ENCODE results near the gene PPA1. TPM values are rescaled to one million over a fixed set of nuclear protein-coding genes. Genes with fewer than 3 reads are reported as not detected.

PPA1 gene
- total and polyA plus RNA-seq, 3 experiments from 2014 or later, result 122 to 368 (median 358) TPM

DNA sequence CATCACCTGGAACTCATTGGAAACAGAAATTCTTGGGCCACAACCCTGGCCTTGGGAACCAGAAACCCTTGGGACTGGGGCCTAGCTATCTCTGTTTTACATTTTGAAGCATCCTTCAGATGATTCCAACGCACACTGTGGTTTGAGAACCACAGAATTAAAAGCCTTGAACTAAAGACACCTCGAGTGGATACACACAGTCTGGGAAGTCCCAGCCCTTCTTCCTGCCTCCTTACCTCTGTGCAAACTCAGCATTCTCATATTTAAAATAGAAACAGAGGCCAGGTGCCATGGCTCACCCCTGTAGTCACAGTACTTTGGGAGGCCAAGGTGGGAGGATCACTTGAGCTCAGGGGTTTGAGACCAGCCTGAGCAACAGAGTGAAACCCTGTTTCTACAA is 37.7 kb upstream of the PPA1 start:
- no peaks in the 10 kb centered on the region for H3K9me3 Mint-ChIP-seq
- no peak for DNase-seq
- ChIA-PET CTCF (interaction anchor here (2.9 kb wide), 1 partner anchor 93 kb away, joined by 13 read pairs; no protein-coding TSS in a partner anchor), POLR2A (no interaction called here)
- peaks cover 0 to 6% of the 10 kb centered on the region in 2 donors for H3K27me3 Mint-ChIP-seq
- Histone ChIP-seq H3K9me3 (ENCODE audit: low read length) (no peaks in the 10 kb centered on the region), H3K36me3 (ENCODE audit: insufficient read depth, low read length) (no peaks in the 10 kb centered on the region), H3K27me3 (ENCODE audit: insufficient read depth, low read length, poor library complexity, severe bottlenecking) (no peaks in the 10 kb centered on the region), H3K27ac (ENCODE audit: low read depth, low read length) (no peak overlapping the region), H3K4me1 (ENCODE audit: insufficient read depth, low read length) (no peaks in the 10 kb centered on the region), H3K4me3 (ENCODE audit: low read length) (no peak overlapping the region)
- H3K4me1 Mint-ChIP-seq, result peaks cover 8 to 11% (median 10%) of the 10 kb centered on the region in 3 donors
- H3K27ac Mint-ChIP-seq, result peak overlapping the region in 1 of 8 donors; percentile 36
- no peak overlapping the region for H3K4me3 Mint-ChIP-seq
- H3K36me3 Mint-ChIP-seq, result peaks cover 0 to 2% (median 0%) of the 10 kb centered on the region in 3 donors

DNA sequence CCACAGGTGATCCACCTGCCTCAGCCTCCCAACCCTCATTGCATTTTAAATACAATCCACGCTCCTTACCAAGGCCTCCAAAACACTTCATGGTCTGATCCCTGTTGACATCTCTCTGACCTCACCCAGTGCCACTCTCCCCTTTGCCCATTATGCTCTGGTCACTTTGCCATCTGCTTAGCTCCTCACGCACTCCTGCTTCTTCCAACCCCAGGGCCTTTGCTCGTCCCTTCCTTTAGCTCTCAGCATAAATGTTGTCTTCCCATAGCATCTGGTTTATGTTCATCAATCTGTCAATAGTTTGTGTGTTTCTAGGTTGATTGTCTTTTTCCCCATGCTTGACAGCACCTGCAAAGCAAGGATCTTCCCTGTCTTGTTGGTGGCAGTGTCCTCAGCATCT is 36.5 kb upstream of the PPA1 start:
- DNase-seq, result no peak
- Histone ChIP-seq H3K27me3 (ENCODE audit: insufficient read depth, low read length, poor library complexity, severe bottlenecking) (no peaks in the 10 kb centered on the region), H3K9me3 (ENCODE audit: low read length) (no peaks in the 10 kb centered on the region), H3K4me1 (ENCODE audit: insufficient read depth, low read length) (no peaks in the 10 kb centered on the region), H3K4me3 (ENCODE audit: low read length) (no peak overlapping the region), H3K27ac (ENCODE audit: low read depth, low read length) (no peak overlapping the region), H3K36me3 (ENCODE audit: insufficient read depth, low read length) (no peaks in the 10 kb centered on the region)
- Mint-ChIP-seq H3K36me3 (peaks cover 0 to 2% (median 0%) of the 10 kb centered on the region in 3 donors), H3K27ac (no peak overlapping the region), H3K27me3 (peaks cover 0 to 10% of the 10 kb centered on the region in 2 donors), H3K9me3 (no peaks in the 10 kb centered on the region), H3K4me1 (peaks cover 8 to 11% (median 10%) of the 10 kb centered on the region in 3 donors), H3K4me3 (no peak overlapping the region)
- POLR2A ChIA-PET, result no interaction called here
- CTCF ChIA-PET, result interaction anchor here (0.7 to 2.9 kb wide), 2 partner anchors 8 to 95 kb away, joined by 3 to 13 read pairs; no protein-coding TSS in a partner anchor

DNA sequence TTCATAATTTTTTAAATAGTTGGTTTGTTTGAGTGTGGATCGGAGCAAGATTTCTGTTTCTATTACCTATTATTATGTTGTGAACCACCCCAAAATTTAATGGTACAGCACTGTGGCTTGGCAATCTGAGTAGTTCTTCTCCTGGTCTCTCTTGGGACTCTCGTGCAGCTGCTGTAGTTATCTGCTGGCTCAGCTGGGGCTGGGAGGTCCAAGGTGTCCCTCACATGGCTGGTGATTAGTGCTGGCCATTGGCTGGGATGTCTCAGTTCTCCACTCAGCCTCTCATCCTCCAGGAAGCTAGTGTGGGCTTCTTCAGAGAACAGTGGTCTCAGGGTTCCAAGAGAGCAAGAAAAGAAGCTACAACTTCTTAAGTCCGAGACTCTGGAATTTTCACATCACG is 35.1 kb upstream of the PPA1 start:
- Mint-ChIP-seq H3K4me3 (no peak overlapping the region), H3K4me1 (peaks cover 8 to 11% (median 10%) of the 10 kb centered on the region in 3 donors), H3K27ac (no peak overlapping the region), H3K27me3 (peaks cover 4 to 10% of the 10 kb centered on the region in 2 donors), H3K36me3 (peaks cover 0 to 2% (median 0%) of the 10 kb centered on the region in 3 donors), H3K9me3 (no peaks in the 10 kb centered on the region)
- Histone ChIP-seq H3K9me3 (ENCODE audit: low read length) (no peaks in the 10 kb centered on the region), H3K27ac (ENCODE audit: low read depth, low read length) (no peak overlapping the region), H3K4me3 (ENCODE audit: low read length) (no peak overlapping the region), H3K27me3 (ENCODE audit: insufficient read depth, low read length, poor library complexity, severe bottlenecking) (no peaks in the 10 kb centered on the region), H3K4me1 (ENCODE audit: insufficient read depth, low read length) (no peaks in the 10 kb centered on the region), H3K36me3 (ENCODE audit: insufficient read depth, low read length) (no peaks in the 10 kb centered on the region)
- ChIA-PET CTCF (interaction anchor here (1.9 to 4.6 kb wide), 3 partner anchors 46 to 97 kb away, joined by 6 to 24 read pairs (median 13); no protein-coding TSS in a partner anchor), POLR2A (no interaction called here)
- no peak for DNase-seq

DNA sequence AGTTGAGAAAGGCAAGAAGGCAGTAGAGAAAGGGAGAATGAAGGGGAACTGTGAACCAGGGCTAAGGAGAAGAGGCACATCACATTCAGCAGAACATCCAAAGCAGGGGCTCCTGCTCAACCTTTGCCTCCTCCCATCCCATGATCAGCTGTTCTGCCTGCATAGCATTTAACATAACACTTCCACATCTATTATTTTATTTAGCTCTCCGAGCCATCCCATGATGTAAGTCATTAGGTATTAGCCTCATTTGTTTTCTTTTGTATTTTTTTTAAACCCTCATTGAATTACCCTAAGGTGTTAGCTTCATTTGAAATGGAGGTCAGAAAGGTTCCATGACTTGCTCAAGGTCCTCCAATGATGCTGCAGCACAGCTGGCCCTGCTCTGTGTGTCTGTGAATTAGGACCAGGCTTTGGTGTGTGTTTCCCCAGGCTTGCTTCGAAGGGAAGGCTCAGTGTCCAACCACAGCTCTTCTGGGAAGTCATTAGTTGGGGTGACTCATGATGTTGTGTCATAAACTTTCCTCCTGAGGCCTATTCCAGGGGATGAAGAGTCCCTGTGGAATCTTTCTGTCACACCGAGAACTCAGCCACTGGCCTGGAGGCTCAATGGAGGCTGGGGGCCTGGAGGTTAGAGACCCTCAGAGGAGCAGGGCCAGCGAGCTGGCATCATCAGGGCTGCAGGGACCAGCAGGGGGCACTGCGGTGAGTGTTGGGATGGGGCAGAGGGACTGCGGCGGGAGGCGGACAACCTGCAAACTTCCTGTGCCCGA is 34.1 kb upstream of the PPA1 start:
- POLR2A ChIA-PET, result no interaction called here
- no peak for DNase-seq
- H3K27me3 Mint-ChIP-seq, result peaks cover 9 to 14% of the 10 kb centered on the region in 2 donors

DNA sequence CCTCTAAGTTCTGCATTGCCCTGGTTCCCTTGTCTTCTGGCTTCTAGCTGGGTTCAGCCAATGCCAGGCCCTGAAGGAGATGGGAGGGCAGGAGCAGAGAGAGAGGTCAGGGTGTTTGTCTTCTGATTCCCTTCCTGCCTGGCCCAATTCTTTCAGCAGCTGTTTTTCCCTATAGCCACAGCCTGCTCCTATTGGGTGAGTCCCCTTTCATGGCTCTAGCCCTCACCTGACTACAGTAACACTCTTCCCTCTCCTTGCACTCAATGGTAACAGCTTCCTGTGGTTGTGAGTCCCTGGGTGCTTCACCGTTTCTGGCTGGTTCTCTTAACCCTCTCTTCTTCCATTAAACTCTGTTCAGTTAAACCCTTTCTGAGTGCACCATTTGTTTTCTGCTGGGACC is 33.5 kb upstream of the PPA1 start:
- no peak for DNase-seq
- Histone ChIP-seq H3K27ac (ENCODE audit: low read depth, low read length) (no peak overlapping the region), H3K4me1 (ENCODE audit: insufficient read depth, low read length) (no peaks in the 10 kb centered on the region), H3K9me3 (ENCODE audit: low read length) (no peaks in the 10 kb centered on the region), H3K27me3 (ENCODE audit: insufficient read depth, low read length, poor library complexity, severe bottlenecking) (no peaks in the 10 kb centered on the region), H3K4me3 (ENCODE audit: low read length) (no peak overlapping the region), H3K36me3 (ENCODE audit: insufficient read depth, low read length) (no peaks in the 10 kb centered on the region)
- CTCF ChIA-PET, result interaction anchor here (0.8 to 4.6 kb wide), 4 partner anchors 10 to 98 kb away, joined by 3 to 24 read pairs (median 6); partner anchors contain the start of gene PPA1
- H3K9me3 Mint-ChIP-seq, result peaks cover 0 to 2% (median 0%) of the 10 kb centered on the region in 5 donors
- no peak overlapping the region for H3K4me3 Mint-ChIP-seq
- no peaks in the 10 kb centered on the region for H3K4me1 Mint-ChIP-seq
- H3K27me3 Mint-ChIP-seq, result peaks cover 14 to 15% of the 10 kb centered on the region in 2 donors
- H3K36me3 Mint-ChIP-seq, result peaks cover 0 to 2% (median 0%) of the 10 kb centered on the region in 3 donors
- POLR2A ChIA-PET, result no interaction called here
- H3K27ac Mint-ChIP-seq, result no peak overlapping the region

More for the DNA sequence above, 34.1 kb upstream of the PPA1 start:
- no peak overlapping the region for H3K4me3 ChIP-seq (ENCODE audit: low read length)
- Mint-ChIP-seq H3K27ac (peak overlapping the region in 1 of 8 donors; percentile 10), H3K9me3 (peaks cover 0 to 2% (median 0%) of the 10 kb centered on the region in 5 donors), H3K4me3 (no peak overlapping the region), H3K36me3 (peaks cover 0 to 2% (median 0%) of the 10 kb centered on the region in 3 donors), H3K4me1 (peaks cover 0 to 1% (median 1%) of the 10 kb centered on the region in 3 donors)
- no peaks in the 10 kb centered on the region for H3K9me3 ChIP-seq (ENCODE audit: low read length)
- no peak overlapping the region for H3K27ac ChIP-seq (ENCODE audit: low read depth, low read length)
- CTCF ChIA-PET, result interaction anchor here (0.8 to 4.6 kb wide), 3 partner anchors 34 to 98 kb away, joined by 3 to 24 read pairs (median 6); partner anchors contain the start of gene PPA1
- H3K27me3 ChIP-seq (ENCODE audit: insufficient read depth, low read length, poor library complexity, severe bottlenecking), result no peaks in the 10 kb centered on the region
- no peaks in the 10 kb centered on the region for H3K36me3 ChIP-seq (ENCODE audit: insufficient read depth, low read length)
- no peaks in the 10 kb centered on the region for H3K4me1 ChIP-seq (ENCODE audit: insufficient read depth, low read length)

DNA sequence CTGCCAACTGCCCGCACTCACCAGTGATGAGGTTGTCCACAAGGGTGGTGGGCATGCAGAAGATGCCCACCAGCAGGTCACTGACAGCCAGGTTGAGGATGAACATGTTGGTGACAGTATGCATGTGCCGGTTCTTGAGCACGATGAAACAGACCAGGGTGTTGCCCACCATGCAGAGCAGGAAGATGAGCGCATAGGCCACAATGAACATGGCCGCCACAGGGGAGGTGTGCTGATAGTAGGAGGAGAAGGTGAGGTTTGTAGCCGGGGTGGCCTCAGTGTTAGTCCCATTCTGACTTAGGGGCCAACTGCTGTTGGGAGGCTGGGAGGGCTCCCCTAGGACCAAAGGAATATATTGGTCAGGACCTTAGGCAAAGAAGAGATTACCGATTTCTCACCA is 32.8 kb upstream of the PPA1 start:
- no peak overlapping the region for H3K4me3 ChIP-seq (ENCODE audit: low read length)
- Mint-ChIP-seq H3K4me1 (no peaks in the 10 kb centered on the region), H3K36me3 (peaks cover 0 to 3% (median 2%) of the 10 kb centered on the region in 3 donors), H3K27me3 (peaks cover 16 to 21% of the 10 kb centered on the region in 2 donors), H3K4me3 (no peak overlapping the region), H3K27ac (peak overlapping the region in 1 of 8 donors; percentile 25), H3K9me3 (peaks cover 2 to 5% (median 3%) of the 10 kb centered on the region in 5 donors)
- no peaks in the 10 kb centered on the region for H3K36me3 ChIP-seq (ENCODE audit: insufficient read depth, low read length)
- H3K27ac ChIP-seq (ENCODE audit: low read depth, low read length), result no peak overlapping the region
- H3K27me3 ChIP-seq (ENCODE audit: insufficient read depth, low read length, poor library complexity, severe bottlenecking), result no peaks in the 10 kb centered on the region
- DNase-seq, result no peak
- H3K4me1 ChIP-seq (ENCODE audit: insufficient read depth, low read length), result no peaks in the 10 kb centered on the region
- POLR2A ChIA-PET, result no interaction called here
- CTCF ChIA-PET, result interaction anchor here (1.0 to 4.6 kb wide), 4 partner anchors 10 to 112 kb away, joined by 3 to 24 read pairs (median 4); no protein-coding TSS in a partner anchor
- no peaks in the 10 kb centered on the region for H3K9me3 ChIP-seq (ENCODE audit: low read length)

DNA sequence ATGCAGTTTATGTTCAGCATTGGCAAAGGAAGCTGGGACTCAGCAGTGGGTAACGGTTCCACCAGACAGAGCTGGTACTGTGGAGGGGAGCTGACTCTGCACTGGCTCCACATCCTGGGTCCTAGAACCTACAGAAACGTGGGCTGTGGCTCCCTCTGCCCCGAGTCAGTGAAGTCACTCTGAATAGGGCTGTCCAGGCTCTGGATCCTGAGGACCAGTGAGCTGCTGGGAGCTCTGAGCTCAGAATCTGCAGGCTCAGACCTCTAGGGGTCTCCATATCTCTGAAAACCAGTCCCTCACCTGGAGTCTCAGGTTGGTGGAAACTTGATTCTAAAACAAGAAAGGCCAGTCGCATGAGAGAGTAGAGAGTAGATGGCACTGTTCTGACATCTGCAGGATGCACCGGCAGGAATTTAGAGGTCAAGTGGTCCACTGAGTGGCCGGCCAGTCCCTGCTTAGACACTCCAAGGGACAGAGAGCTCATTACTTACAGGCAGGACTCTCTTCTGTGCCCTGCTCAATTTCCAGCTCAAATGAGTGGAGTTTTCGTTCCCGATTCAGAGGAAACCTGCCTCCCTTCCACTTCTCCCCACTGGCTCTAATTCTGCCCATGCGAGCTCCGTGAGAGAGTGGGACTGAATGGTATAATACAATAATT is 31.9 kb upstream of the PPA1 start:
- H3K27me3 ChIP-seq (ENCODE audit: insufficient read depth, low read length, poor library complexity, severe bottlenecking), result no peaks in the 10 kb centered on the region
- H3K36me3 ChIP-seq (ENCODE audit: insufficient read depth, low read length), result no peaks in the 10 kb centered on the region
- ChIA-PET POLR2A (no interaction called here), CTCF (interaction anchor here (0.9 to 4.6 kb wide), 6 partner anchors 9 to 149 kb away, joined by 3 to 24 read pairs (median 4); no protein-coding TSS in a partner anchor)
- no peak overlapping the region for H3K4me3 Mint-ChIP-seq
- H3K9me3 Mint-ChIP-seq, result peaks cover 3 to 5% (median 3%) of the 10 kb centered on the region in 5 donors
- no peak overlapping the region for H3K4me3 ChIP-seq (ENCODE audit: low read length)
- no peak for DNase-seq
- peaks cover 0 to 7% (median 2%) of the 10 kb centered on the region in 3 donors for H3K36me3 Mint-ChIP-seq
- no peaks in the 10 kb centered on the region for H3K9me3 ChIP-seq (ENCODE audit: low read length)
- no peaks in the 10 kb centered on the region for H3K4me1 Mint-ChIP-seq
- no peak overlapping the region for H3K27ac Mint-ChIP-seq
- no peak overlapping the region for H3K27ac ChIP-seq (ENCODE audit: low read depth, low read length)
- H3K4me1 ChIP-seq (ENCODE audit: insufficient read depth, low read length), result no peaks in the 10 kb centered on the region
- peaks cover 14 to 26% of the 10 kb centered on the region in 2 donors for H3K27me3 Mint-ChIP-seq
